Stromal cell of bone marrow (primary cell): ENCODE data around the gene SH3TC1.
A peak's percentile ranks its signal among the peaks of the same experiment; 100 is the strongest.

Source experiments
- DNase-seq: peaks from one replicate; pipeline ENCODE4 v3.0.0-alpha.2; 2012; ENCODE audit warnings: low read depth

SH3TC1 gene

DNA sequence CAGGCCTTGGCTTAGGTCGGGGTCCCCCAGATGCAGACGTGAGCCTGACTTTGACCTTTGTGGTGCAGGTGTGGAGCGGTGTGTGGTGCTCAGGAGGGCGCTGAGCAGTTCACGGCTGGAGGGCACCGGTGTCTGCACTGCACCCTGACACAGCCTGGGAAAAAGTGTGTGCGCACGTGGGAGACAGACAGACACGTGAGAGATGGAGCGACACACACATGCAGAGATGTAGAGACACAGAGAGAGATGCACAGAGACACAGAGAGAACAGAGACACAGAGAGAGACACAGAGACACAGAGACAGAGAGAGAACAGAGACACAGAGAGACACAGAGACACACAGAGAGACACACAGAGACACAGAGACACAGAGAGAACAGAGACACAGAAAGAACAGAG lies 64.3 kb downstream of the SH3TC1 start:
- DNase-seq: no peak

DNA sequence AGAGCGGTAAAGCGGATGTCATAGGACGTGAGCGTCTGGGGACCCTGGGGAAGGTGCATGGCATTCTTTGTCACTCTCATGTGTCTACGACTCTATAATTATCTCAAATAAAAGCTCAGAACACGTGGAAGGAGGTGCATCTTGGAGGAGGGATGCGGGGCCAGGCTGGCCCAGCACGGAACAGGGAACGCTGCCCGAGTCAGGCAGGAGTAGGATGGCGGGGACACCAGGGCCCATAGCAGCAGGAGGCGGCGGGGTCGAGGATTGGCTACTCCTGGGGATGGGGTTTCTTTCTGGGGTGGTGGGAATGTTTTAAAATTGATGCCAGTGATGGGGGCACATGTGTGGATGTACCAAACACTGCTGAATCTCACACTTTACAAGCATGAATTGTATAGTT lies 65.0 kb downstream of the SH3TC1 start:
- DNase-seq: no peak

DNA sequence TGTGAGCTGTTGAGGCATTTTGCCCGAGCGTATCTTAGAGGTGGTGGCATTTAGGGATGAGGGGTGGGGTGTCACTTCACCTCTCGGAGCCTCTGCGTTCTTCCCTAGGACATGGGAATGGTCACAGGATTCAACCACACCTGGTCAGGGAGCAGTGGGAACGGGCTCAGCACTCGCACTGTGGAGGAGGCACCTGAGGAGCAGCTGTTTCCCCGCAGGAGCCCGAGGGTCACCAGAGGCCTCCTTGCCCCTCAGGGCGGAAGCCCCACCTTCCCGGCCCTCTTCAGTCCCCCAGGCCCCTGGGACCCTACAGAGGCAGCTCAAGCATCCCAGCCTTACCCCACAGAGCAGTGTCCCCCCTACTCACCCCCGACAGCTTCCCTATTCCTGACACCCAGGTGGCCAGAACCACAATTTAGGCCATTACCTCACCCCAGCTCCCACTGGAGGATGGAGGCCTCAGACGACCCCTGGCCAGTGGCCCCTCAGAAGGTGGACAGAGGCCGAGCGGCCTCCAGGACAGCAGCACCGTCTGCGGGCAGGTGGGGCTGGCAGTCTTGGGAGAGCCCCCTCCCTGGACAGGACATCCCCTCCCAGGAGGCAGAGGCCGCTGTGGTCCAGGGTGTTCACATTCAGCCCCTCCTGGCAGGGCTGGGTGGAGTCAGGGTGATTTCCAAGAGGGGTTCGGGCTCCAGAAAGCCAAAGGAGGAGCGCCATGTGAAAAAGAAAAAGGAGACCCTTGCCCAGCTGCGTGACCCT lies 66.3 kb downstream of the SH3TC1 start:
- DNase-seq: no peak

DNA sequence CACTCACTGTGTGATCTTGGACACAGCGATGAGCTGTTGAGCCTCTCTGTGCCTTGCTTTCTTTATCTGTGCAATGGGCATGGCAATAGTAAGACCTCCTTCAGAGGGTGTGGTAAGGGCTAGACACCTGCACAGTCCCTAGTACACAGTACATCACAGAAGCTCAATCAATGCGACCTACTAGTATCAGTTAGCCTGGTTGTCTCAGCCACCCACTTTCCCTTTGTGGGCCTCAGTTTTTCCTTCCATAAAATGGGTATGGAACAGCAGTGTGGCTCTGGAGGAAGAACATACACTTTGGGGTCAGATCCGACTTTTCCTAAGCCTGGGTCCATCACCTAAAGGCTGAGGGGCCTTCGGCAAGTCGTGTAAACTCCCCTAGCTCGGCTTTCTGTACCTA lies 67.0 kb downstream of the SH3TC1 start:
- no peak for DNase-seq

DNA sequence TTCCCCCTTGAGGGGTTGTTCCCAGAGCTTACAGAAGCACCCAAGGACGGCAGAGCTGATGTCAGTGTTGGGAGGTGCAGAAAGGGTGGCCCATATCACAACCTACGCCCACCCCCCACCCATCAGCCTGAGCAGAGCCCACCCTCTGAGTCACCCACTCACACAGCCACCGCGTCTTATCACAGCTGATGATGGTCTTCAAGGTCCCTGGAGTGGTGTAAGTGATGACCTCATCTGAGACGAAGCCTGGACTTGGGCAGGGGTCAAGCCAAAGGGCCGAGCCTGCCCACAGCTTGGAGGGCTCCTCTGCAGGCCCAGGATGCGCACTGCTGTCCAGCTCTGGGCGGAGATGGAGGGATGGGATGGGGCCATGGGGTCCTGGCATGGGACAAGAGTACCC lies 67.4 kb downstream of the SH3TC1 start:
- DNase-seq: no peak

DNA sequence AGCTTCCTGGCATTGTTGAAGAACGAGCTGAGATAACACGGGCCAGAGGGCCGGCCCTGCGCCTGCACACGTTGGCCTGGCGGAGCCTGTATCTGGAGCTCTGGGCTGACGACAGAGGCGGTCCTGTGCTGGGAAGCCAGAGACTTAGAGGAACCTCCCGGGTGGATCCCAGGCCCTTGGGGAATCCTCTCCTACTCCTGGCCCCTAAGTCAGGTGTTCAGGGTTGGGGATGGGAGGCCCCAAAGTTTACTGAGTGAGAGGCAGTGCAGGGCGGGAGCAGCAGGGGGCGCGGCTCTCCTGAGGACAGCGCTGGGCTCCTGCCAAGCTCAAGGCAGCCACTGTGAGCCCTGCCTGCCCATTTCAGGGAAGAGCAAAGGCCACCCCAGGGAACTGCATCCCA lies 68.0 kb downstream of the SH3TC1 start:
- no peak for DNase-seq

DNA sequence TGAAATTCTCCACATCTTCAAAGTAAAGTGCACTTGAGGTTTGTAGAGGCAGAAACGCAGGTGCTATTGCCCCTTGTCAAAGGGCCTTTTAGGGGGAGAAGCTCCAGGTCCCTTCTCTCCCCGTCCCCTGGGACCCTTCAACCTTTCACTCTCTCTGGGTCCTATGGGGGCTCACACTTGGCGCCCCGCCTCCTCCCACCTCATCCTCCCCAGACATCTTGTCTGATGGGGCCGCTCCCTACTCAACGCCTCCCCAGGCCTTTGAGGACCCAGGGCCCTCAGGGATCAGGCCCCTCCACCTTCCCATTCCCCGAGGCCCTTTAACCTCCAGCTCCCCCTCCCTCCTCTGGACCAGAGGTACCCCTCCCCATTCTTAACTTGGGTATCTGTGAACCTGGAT lies 69.1 kb downstream of the SH3TC1 start:
- DNase-seq: no peak

DNA sequence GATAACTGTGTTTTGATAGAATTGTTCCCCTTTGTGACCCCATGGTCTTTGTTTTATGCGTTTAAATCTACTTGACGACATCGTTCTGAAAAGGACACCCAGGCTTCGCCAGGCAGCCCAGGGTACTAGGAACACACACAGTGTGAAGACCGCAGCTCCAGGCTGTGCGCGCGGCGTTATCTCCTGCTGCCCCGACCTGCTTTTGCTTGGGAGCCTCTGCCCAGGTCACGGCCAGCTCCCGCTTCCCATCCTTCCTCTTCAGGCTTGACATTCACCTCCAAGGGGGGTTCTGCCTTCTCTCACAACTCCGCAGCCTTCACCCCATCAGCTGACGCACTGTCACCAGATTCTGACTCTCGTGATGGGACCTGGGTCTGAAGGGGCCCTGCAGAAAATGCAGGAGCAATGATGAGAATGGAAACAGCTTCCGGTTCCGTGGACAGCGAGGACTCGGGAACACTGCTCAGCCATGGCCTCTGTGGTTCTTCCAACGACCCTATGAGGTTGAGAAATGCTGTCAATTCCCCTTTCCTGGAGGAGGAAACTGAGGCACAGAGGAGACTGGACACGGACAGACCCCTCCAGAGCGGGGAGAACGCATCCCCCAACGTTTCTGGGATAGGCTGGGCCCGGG lies 69.9 kb downstream of the SH3TC1 start:
- no peak for DNase-seq

DNA sequence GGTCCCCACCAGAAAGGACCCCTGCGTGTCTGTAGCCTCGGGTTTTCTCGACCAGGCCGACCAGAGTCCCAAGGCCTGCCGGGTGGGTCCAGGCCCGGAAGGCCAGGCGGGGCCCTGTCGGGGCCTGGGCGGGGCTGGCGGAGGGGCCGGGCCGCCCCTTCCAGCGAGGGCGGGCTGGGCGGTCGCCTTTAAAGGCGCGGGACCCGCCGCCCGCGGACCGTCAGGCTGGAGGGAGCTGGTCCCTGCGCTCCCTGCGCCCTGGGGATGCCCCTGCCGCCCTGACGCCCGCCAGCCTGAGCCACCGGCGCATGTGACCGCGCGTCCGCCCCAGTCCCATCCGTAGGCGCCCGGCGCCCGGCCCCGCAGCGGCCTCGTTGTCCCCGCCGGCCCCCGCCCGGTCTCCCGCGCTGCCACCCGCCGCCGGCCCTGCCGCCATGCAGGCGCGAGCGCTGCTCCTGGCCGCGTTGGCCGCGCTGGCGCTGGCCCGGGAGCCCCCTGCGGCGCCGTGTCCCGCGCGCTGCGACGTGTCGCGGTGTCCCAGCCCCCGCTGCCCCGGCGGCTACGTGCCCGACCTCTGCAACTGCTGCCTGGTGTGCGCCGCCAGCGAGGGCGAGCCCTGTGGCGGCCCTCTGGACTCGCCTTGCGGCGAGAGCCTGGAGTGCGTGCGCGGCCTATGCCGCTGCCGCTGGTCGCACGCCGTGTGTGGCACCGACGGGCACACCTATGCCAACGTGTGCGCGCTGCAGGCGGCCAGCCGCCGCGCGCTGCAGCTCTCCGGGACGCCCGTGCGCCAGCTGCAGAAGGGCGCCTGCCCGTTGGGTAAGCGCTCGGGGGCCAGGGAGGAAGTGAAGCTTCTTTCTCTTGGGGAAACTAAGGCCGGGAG lies 70.7 kb downstream of the SH3TC1 start, which contains the start of gene HTRA3:
Gene HTRA3 (plus strand): TSS at position 220 of the 883 bp plus-strand sequence. CDS start 215 bp downstream, at position 435.
- no peak for DNase-seq

DNA sequence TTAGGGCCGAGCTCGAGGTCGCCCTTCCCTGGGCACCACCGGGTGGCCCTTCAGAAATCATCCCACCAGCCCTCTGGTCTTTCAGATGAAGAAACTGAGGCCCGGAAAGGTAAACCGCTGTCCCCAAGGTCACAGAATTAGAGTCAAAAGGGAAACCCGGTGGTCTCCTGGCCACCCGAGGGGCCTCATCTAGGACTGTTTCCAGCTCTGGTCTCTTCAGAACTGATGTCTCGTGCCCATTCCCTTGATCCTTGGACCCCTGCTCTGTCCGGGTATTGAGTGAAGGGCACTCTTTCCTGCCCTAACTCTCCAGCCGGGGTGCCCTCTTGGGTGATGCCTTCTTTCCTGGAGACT lies 71.3 kb downstream of the SH3TC1 start:
- DNase-seq: no peak

DNA sequence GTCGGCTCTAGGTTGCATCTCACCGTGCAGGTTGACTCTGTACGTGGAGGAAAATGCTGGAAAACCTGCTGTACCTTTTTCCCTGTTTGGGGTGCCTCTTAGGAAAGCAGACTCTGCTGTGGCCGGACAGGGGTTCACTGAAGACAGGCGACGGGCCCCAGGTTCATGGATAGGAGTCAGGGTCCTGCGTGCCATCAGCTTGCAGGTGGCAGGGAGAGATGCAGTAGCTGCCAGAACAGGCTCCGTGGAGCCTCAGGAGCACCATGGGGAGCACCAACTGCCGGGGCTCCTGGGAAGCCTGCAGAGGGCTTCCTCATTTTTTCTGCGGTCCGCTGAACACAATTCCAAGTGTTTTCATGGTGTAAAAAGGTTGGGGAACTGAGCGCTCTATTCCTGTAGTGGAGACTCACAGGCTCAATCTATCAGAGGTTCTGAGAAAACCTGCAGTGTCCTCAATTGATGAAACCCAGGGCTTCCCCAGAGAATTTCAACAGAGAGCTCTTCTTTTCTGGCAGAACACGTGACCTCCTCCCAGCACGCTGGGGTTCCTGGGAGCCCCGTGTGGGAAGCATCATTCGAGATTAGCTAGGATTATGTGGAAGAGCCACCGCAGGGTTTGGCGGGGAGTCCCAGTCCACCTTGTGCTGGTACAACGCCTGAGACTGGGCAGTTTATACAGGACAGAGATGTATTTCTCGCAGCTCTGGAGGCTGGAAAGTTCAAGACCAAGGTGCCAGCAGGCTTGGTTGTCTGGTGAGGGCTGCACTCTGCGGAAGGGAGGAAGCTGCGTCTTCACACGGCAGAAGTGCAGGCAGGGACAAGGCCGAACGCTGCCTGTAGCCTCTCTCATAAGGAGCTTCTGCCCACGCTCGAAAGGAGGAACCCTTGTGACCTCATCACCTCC lies 72.1 kb downstream of the SH3TC1 start:
- no peak for DNase-seq

DNA sequence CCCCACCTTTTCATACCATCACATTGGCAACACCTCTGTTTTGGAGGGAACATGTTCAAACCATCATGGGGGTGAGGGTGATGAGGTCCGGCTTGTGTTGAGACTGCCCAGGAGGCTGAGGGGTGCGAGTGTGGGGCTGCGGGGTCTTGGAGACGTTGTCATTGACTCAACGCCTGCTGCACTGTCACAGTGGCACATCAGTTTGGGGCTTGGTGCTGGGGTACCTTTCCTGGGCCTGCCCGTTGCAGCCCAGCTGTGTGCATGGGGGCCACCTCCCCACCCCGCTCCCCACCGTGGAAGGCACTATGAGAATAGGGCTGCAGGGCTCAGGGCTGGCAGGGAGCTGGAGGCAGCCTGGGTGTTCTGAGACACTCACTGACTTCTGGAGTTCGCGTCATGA lies 72.7 kb downstream of the SH3TC1 start:
- no peak for DNase-seq

DNA sequence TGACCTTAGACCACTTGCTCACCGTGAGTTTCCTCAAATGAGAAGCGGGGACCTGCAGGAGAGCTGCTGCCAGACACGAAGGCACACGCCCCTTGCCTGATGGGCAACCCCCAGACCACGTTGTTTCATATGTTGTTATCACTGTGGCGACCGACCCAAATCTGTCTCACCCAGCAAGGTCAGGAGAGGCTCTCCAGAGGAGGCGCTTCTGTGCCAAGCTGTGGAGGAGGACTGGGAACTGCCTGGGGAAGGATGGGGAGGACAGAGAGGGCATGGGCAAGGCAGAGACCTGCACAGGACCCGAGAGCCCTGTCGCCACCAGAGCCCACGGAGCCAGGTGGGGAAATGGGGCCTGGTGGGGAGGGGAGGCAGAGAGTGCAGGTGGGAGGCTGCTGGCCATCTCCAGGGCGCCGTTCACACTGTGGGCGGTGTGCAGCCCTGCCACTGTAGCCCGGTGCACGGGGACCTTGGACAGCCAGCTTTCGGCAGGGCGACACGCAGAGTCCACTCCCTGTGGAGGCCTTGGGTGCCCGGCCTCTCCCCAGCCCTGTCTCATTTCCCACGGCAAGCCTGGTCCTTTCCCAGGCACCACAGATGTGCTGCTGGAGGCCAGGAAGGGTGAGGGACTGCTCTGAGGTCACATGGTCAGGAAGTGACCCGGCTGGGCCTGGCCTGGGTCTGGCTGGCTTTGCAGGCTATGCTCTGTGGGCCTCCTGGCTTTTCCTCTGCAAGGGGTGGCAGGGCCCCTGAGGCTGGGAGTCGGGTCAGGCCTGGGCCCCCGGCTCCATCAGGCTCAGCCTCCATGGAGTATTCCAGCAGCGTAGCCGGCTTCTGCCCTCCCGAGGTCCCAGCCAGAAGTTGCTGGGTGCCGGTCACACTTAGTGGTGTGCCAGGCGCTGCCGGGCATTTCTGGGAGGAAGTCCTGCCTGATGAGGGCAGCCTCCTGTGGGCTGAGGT lies 73.7 kb downstream of the SH3TC1 start:
- no peak for DNase-seq

DNA sequence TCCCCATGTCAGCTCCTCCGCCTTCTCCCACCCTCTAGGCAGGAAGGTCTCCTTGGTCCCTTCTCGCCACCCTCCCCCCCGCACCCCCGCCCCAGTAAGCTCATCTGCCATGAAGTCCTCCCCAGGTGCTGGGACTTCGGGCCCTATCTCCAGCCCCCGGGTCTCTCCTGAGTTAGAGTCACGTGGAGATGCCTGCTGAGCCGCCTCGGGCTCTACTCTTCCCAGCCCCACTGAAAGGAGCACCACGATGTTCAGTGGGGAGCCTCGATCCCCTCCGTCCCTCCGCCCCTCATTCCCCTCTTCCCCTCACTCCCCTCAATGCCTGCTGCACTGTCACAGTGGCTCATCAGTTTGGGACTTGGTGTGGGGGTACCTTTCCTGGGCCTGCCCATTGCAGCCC lies 74.4 kb downstream of the SH3TC1 start:
- no peak for DNase-seq

DNA sequence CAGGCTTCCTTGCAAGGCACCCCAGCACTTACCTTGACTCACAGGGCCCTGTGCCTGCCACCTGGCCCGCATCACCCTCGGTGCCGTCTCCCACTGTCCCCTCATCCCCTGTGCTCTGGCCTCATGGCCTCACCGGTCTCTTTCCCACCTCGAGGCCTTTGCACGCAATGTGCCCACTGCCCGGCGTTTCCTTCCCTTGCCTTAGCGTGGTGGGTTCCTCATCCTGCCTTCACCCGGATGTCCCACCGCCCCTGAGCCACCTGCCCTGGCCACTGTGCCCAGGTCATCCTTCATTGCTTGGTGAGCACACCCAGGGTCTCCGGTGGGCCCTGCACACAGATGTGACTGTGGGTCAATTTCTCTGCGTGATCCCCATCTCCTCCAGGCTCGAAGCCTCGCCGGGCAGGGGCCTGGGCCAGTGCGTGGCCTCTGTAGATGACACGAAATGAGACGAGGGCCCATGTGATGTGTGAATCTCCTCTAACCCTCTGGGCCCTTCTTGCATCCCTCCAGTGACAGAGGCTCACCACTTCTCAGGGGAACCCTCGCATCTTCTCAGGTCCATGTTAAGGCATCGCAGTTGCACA lies 75.1 kb downstream of the SH3TC1 start:
- no peak for DNase-seq

DNA sequence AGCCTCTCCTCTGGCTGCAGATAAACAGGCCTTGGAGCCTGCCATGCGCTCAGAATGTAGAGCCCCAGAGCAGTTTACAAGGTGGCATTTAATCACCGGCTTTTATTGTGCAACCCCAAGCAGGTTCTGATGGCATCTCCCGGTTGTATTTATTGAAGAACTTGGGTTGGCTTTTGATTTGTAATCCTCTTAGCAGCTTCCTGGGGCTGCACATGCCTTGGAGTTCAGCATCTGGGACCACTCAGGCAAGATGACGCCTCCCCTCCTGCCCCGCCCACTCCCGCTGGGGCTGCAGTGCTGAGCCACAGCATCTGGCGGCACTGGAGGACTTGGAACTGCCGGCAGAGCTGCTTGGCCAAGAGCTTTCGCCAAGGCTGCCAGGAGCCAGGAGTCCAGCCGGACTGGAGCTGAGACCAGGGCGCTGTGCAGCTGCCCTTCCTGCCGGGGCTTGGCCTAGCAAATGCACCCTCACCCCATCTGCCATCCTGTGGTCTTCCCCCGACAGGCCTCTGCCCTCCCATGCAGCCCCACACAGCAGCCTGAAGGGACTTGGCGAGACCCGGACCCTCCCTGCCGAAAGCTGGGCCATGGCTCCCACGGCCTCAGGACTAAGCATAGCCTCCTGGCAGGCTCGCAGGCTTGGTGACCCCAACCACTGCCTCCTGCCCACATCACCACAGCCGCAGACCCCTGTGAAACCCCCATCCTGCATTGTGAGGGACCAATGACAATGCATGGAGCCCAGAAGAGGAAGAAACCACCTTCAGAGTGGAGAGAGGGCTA lies 75.9 kb downstream of the SH3TC1 start:
- peak; percentile 86 for DNase-seq

DNA sequence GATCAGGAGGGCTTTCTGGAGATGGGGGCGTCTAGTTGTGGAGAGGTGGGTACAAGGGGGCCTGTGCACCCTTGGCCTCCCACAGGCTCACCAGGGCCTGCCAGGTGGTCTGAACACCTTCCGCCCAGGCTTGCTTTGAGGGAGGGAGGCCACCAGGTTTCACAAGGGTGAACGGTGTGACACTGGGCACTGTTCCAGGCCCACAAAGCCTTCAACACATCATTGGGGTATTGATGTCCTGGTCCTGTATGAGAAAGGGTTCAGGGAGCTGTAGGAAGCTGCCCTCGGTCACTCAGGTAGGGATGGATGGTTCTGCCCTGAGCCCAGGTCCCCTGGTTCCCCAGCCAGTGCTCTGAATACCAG lies 76.4 kb downstream of the SH3TC1 start:
- DNase-seq: no peak

DNA sequence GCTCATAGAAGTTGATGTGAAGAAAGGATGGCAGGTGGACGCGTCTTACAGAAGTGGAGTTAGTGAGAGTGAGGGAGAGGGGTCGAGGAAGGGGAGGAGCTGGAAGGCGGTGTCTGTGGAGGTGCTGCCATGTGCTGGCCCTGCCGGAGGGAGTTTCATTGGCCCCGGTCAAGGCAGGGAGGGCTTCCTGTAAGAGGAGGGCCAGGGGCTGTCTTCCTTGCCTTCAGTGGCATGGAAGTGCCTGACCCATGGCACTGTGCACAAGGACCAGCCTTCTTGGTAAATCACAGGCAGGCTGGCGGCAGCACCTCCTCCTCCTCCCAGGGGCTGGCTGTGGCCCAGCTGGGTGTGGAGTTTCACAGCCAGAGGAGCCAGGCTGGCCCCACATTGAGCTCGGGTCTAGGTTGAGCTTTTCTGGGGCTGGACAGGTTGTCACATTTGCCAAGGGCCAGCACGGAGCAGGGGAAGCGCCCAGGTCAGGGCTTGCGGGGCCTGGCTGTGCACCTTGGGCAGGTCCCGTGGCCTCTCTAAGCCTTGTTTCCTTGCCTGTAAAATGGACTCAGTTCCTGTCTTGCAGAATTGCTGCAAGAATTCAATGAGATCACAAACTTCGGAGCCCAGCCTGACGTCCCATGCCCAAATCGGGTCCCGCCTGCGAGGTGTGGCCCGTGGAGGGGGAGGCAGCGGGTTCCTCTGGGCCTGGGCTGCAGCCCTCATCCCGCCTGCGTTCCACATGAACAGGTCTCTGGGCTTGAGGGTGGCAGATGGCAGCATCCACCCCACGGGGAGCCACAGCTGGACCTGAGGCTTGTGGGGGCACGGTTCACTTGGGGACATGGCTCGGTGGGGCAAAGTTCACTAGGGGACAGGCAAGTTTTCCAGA lies 77.5 kb downstream of the SH3TC1 start:
- no peak for DNase-seq
